ENCODE results near the gene DUOXA2.
"Not testable (repeated sequence)": the region's sequence is repeated elsewhere in the genome, so short reads cannot be mapped to it uniquely, and the experiment has no call there.

The DUOXA2 gene

GRCh38 chr15:45114076-45114750, at the start of gene DUOXA2, which contains the start of gene DUOX2:
TSS of gene DUOXA2 (plus strand) at chr15:45114326. CDS start at chr15:45114606, 280 bp downstream.
TSS of gene DUOX2 (minus strand) at chr15:45114172. CDS start at chr15:45113411, 761 bp downstream.
- no peak for DNase-seq (ENCODE audit: low read depth)

DNA sequence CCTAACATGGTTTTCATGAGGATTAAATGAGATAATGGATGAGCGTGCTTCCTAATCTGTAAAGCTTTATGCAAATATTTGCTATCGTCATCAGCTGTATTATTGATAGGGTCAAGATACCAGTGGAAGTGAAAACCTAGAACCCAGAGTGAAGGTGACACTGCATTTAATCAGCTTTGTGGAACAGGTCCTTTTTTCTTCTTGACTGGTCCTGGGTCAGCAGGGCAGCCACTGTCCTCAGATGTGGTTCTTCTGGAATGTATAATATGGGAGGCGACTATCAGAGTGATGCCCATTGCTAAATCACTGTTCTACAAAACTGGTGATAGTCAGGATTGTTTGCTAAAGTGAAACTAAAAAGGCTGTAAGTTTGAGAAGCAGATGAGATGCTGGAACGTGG, 49.7 kb upstream of the DUOXA2 start:
- peak; percentile 38 for DNase-seq (ENCODE audit: low read depth)

DNA sequence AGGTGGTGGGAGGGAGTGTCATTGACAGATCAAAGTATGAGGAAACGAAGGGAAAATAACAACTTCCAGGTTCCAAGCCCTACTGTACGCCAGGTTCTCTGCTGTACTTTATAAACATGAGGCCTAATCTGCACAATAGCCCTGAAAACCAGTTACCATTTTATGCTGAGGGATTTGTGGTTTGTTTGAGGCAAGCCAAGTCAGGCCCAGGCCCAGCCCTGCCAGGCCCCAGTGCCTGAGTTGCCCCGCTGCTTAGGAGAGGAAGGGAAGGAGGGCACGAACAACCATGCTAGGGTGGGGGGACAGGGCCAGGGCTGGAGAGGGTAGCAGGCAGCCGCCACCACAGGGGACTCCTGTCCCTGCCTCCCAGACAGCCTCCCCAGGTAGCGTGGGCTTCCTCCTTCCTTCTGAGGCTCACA, 44.2 kb upstream of the DUOXA2 start:
- not testable (repeated sequence) for DNase-seq (ENCODE audit: low read depth)

GRCh38 chr15:45073602-45074001, 40.5 kb upstream of the DUOXA2 start:
- DNase-seq (ENCODE audit: low read depth) = not testable (repeated sequence)

DNA sequence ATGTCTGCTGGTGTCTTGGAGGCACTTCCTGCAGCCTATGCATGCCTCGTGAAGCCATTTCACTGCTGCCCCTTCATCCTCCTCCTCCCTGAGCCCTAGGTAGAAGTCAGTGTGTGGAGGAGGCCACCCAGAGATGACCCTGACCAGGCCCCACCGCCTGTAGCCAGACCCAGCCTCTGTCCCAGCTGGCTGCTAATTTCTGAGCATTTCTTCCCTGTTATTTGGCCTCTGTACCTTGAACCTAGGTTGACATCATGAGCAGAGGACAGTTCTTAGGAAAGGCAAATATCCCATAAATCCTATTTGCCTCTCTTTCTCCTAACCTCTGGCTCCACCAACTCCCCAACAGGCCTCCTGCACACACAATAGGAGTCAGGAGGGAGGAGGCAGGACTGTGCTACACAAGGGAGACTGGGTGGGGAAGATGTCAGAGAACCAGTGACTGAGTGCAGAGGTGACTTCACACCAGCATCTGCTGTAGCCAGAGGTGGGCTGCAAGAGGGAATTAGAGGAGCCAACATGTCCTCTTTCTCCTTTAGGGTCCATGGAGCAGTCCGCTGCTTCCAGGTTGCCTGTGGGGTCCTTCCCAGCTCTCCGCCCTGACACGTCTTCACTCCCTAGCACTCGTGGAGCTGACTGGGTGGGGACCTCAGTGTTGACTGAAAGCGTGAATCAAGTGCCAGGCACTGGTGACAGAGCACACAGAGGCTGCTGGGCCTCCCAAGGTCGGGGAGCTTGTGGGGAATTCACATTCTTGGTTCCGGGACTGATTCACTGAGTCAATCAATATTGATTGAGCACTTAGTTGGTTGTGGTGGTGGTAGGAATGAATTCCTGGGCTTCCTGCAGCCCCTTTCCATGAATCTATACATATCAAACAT, 38.4 kb upstream of the DUOXA2 start:
- not testable (repeated sequence) for DNase-seq (ENCODE audit: low read depth)

DNA sequence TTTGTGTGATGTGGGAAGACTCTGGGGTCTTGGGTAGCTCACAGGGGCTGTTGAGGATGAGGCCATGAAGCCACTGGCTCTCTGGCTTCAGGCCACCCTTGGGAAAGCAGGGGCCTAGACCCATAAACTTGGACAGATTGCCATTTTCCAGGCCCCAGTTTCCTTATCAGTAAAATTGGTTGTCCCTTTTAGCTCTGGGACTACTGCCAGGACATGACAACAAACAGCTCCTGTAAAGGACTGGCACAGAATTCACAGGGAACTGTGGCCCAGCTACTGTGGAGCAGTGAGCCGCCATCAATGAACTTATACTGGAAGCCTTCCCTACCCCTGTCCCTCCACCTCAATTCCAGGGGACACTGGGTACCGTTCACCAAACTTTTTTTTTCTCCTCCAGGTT, 36.7 kb upstream of the DUOXA2 start:
- DNase-seq (ENCODE audit: low read depth) = not testable (repeated sequence)

DNA sequence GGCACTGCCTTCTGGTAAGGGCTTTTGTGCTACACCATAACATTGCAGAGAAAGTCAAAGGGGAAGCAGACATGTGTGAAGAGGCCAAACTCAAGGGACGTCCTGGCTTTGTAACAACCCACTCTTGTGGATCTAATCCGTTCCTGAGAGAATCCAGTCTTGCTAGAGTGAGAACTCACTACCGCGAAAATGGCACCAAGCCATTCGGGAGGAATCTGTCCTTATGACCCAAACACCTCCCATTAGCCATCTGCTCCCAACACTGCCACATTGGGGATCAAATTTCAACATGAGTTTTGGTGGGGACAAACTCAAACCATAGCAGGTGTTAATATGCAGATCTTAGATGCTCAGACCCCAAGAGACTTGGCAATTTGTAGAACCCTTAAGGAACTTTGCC, 34.9 kb upstream of the DUOXA2 start:
- DNase-seq (ENCODE audit: low read depth) = not testable (repeated sequence)

DNA sequence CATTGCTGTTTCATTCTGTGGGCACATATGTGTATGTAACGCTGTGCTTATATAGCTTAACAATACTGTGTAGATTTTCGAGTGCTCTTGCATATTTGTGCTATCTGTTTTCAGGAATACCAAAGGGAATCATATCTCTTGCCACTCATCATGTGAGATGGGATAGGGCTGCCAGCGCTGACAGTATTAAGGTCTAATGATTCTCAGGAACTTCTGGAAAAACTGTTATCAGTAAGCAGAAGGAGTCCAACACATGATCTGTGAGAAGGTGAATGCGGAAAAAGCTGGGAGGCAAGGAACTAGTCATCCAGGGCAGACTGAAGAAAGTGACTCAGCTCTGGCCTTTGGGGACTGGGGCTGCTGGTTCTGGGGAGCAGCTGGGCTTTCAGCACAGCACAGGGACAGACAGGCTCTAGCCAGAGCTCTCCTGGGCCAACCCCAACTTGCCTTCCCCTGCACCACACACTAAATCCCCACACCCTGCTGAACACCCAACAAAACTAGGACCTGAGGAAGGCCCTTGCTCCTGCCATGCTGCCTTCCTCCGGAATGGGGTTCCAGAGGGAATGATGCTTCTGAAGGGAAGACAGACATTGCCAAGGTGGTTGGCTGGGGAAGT, 34.4 kb upstream of the DUOXA2 start:
- peak; percentile 44 for DNase-seq (ENCODE audit: low read depth)

DNA sequence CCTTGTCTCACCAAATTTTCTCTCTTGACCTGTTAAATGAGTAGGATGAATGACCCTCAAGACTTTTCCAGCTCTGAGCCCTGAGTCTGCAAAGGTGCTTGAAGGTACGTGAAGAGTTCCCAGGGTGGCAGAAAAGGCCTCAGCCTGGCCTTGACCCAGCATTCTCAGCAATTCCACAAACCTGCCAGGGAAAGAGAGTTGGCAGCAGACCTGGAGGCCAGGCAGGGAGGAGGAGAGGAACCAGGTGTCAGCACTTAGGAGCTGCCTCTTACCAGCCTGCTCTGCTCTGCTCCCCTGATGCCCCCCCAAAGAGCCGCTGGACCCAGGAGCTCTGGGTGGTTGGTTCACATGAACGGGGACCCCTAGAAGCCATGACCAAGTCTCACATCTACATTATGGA, 33.5 kb upstream of the DUOXA2 start:
- DNase-seq (ENCODE audit: low read depth) = not testable (repeated sequence)

GRCh38 chr15:45082412-45082811, 31.7 kb upstream of the DUOXA2 start:
- not testable (repeated sequence) for DNase-seq (ENCODE audit: low read depth)

- peak; percentile 6 for DNase-seq (ENCODE audit: low read depth)
These were observed 30.9 kb upstream of the DUOXA2 start for GRCh38 chr15:45083223-45083622.

DNA sequence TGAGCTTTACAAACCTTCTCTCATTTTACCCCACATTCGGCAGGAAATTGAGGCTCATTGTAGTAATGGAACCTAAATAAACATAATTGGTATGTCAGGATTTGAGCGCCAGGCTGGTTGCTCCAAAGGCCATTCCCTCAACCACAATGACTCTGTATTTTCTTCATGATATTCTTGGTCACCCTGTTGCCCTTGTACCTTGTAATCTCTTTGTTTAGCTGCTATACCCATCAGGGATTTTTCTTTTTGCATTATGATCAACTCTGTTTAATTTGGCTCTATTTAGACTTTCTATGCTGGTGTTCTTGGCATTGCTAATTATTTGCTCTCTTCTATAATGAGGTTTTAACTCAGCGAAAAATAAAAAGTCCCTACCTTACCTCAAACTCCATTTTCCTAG, 30.0 kb upstream of the DUOXA2 start:
- no peak for DNase-seq (ENCODE audit: low read depth)

- DNase-seq (ENCODE audit: low read depth) = peak; percentile 9
These were observed 26.6 kb upstream of the DUOXA2 start for GRCh38 chr15:45087513-45087912.

DNA sequence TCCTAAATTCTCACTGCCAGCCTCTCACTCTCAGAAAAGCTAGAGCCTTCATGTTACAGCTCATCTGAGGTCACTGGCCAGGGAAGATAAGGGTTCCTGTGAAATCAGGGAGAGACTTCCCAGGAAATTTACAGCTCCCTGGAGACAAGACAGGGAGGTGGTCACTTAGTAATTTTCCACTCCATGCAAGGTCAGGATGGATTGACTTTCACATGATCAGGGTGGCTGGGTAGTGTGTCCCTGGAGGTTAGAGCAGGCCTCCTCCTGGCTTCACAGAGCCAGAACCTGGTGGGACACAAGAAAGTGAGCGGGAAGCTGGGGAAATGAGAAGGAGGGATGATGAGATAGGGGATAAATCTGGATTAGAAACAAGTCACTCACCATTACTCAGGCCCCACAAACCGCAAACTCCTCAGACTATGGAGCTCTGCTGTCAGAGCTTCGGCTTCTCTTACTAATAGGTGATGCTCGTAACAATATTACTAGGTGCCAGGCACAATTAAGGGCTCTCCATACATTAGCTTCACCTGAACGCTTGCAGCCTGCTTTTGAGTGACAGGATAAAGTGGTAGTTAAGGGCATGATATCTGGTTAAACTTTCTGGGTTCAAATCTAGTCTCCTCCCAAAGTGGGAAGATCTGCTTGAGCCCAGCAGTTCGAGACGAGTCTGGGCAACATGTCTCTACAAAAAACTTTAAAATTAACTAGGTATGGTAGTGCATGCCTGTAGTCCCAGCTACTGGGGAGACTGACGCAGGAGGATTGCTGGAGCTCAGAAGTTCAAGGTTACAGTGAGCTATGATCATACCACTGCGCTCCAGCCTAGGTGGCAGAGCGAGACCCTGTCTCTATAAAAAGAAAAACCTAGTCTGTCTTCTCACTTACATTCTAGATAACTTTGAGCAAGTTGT, 25.1 kb upstream of the DUOXA2 start:
- DNase-seq (ENCODE audit: low read depth) = peak; percentile 87

- DNase-seq (ENCODE audit: low read depth) = peak; percentile 90
These were observed 24.3 kb upstream of the DUOXA2 start for GRCh38 chr15:45089712-45090373.

DNA sequence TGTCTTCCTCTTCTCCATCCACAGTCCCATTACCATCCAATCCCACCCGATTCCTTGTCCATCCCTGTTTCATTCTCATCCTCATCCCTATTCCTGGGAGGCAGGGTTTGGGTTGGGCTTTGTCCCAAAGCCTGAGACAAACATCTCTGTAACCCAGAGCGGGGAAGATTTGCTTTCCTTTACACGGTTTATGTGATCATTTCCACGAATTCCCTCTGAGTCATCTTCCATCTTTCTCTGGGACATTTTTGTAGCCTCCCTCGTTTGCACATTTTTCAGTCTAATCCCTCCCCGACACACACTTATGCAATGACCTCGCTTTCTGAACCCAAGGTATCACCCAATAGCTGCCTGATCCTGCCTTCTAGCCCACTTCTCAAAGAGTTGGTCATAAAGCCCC, 23.0 kb upstream of the DUOXA2 start:
- peak; percentile 76 for DNase-seq (ENCODE audit: low read depth)

- DNase-seq (ENCODE audit: low read depth) = no peak
These were observed 22.6 kb upstream of the DUOXA2 start for GRCh38 chr15:45091576-45091975.

GRCh38 chr15:45093013-45093412, 21.1 kb upstream of the DUOXA2 start:
- no peak for DNase-seq (ENCODE audit: low read depth)

- DNase-seq (ENCODE audit: low read depth) = no peak
These were observed 20.3 kb upstream of the DUOXA2 start for GRCh38 chr15:45093622-45094357.

DNA sequence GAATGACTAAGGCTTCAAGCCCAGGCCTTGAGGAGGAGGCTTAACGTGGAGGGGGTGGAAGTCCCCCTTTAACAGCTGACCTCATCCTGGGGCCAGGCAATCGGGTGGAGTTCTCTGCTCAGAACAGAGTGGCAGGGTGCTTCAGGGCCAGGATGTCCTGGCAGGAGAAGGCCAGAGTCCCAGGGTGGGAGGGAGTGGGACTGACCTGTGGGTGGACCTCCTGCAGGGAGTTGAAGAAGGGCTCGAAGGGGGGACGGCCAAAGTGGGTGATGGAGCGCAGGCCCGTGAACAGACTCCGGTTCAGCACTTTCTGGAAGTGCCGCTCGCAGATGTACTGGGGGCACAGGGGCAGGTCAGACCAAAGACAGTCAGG, 19.8 kb upstream of the DUOXA2 start:
- DNase-seq (ENCODE audit: low read depth) = peak; percentile 38

Data from amniotic epithelial cell (primary cell).